OCI-LY3 (cell line): ENCODE measurements around the gene FBP1.

Source experiments
- CTCF ChIP-seq: fragments of 200-600, 300-600 bp; sonication (generic); IDR thresholded peaks from 2 replicates; pipeline ENCODE4 v1.5.1; 2014; ENCODE audit warnings: antibody characterized with exemption, low read length, low read depth
- EZH2phosphoT487 ChIP-seq: fragments of 200-600 bp; shearing (Covaris generic); IDR thresholded peaks from 2 replicates; pipeline ENCODE4 v1.6.1; 2018; ENCODE audit warnings: antibody characterized with exemption, mixed run types, low read depth

GRCh38 chr9:94588681-94589080 is 50.6 kb downstream of the FBP1 start:
- no peak for TF ChIP-seq CTCF
- TF ChIP-seq EZH2phosphoT487, result no peak
